ENCODE results near the gene ATP12A. TPM values are rescaled to one million over a fixed set of nuclear protein-coding genes. Genes with fewer than 3 reads are reported as not detected.
A peak's percentile ranks its signal among the peaks of the same experiment; 100 is the strongest.

The ATP12A gene
- total RNA-seq, 1 experiment from 2014 or later: 0.40 TPM

DNA sequence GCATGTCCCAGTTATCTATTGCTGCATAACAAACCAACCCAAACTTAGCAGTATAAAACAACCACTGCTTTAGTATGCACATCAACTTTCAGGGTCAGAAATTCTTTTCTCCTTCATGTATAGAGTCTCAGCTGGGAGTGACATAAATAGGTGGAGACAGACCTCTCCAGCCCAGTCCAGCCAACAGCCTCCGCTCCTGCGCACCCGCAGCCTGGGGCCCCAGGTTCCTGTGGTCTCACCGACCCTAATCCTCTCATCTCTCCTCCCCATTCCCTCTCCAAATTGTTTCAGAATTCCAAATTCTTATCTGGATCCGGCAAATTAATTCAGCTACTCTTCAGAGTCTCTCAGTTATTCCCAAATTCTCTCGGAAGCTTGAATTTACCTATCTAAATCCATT is 522 bp upstream of the ATP12A start:
- peak overlapping the region; percentile 66 for H3K4me3 Mint-ChIP-seq (ENCODE audit: low read depth, unreplicated experiment)
- H3K9me3 Mint-ChIP-seq (ENCODE audit: low read depth, unreplicated experiment): no peaks in the 10 kb centered on the region
- peaks cover 10% of the 10 kb centered on the region for H3K36me3 Mint-ChIP-seq (ENCODE audit: insufficient read depth, unreplicated experiment)
- BruUV-seq (replicated peaks): no TSS peak
- no peak overlapping the region for H3K27ac Mint-ChIP-seq (ENCODE audit: unreplicated experiment)
- TF ChIP-seq, protein P1, sequence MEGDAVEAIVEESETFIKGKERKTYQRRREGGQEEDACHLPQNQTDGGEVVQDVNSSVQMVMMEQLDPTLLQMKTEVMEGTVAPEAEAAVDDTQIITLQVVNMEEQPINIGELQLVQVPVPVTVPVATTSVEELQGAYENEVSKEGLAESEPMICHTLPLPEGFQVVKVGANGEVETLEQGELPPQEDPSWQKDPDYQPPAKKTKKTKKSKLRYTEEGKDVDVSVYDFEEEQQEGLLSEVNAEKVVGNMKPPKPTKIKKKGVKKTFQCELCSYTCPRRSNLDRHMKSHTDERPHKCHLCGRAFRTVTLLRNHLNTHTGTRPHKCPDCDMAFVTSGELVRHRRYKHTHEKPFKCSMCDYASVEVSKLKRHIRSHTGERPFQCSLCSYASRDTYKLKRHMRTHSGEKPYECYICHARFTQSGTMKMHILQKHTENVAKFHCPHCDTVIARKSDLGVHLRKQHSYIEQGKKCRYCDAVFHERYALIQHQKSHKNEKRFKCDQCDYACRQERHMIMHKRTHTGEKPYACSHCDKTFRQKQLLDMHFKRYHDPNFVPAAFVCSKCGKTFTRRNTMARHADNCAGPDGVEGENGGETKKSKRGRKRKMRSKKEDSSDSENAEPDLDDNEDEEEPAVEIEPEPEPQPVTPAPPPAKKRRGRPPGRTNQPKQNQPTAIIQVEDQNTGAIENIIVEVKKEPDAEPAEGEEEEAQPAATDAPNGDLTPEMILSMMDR (IDR thresholded peaks at IDR 0.05; ENCODE audit: unreplicated experiment): no peak
- peaks cover 40% of the 10 kb centered on the region for H3K4me1 Mint-ChIP-seq (ENCODE audit: low read depth, unreplicated experiment)
- intact Hi-C loops (cut with micrococcal nuclease; ENCODE audit: unreplicated experiment): no loop called here
- DNase-seq: no peak
- peaks cover 18% of the 10 kb centered on the region for H3K27me3 Mint-ChIP-seq (ENCODE audit: unreplicated experiment)
- CTCF ChIA-PET: no interaction called here

DNA sequence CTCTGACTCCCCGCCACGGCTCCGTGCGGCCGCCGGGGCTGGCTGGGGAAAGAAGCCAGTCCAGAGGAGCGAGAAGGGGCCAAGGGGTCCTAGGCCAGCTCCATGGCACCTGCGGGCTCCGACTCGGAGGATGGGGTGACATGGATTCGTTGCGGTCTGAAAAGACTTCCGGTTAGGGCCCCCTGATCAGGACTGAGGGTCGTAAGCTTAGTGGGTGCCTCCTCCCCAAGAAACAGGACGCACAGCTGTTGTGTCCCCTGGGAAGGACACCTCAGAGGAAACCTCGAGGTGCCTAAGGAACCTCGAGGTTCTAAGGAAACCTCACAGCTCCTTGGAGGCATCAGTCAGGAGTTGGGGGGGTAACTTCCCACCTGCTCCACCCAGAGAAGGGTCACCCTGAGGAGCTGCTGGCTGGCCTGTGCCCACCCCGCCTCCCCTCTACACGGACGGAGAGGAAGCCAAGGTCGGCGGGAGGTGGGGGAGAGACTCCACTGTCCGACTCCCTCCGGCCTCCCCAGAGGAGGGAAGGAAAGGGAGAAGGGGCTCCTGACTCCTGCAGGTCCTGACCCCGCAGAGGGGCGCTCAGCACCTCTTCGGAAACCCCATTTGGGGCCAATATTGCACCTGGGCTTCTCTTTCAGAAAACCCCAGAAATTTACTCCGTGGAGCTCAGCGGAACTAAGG is 855 bp downstream of the ATP12A start:
- peak overlapping the region; percentile 66 for H3K4me3 Mint-ChIP-seq (ENCODE audit: low read depth, unreplicated experiment)
- peaks cover 18% of the 10 kb centered on the region for H3K27me3 Mint-ChIP-seq (ENCODE audit: unreplicated experiment)
- intact Hi-C loops (cut with micrococcal nuclease; ENCODE audit: unreplicated experiment): no loop called here
- peaks cover 10% of the 10 kb centered on the region for H3K36me3 Mint-ChIP-seq (ENCODE audit: insufficient read depth, unreplicated experiment)
- H3K4me1 Mint-ChIP-seq (ENCODE audit: low read depth, unreplicated experiment): peaks cover 40% of the 10 kb centered on the region
- no peak overlapping the region for H3K27ac Mint-ChIP-seq (ENCODE audit: unreplicated experiment)
- no TSS peak for BruUV-seq (replicated peaks)
- CTCF ChIA-PET: no interaction called here
- TF ChIP-seq, protein P1 (IDR thresholded peaks at IDR 0.05; ENCODE audit: unreplicated experiment): no peak
- DNase-seq: no peak
- no peaks in the 10 kb centered on the region for H3K9me3 Mint-ChIP-seq (ENCODE audit: low read depth, unreplicated experiment)

DNA sequence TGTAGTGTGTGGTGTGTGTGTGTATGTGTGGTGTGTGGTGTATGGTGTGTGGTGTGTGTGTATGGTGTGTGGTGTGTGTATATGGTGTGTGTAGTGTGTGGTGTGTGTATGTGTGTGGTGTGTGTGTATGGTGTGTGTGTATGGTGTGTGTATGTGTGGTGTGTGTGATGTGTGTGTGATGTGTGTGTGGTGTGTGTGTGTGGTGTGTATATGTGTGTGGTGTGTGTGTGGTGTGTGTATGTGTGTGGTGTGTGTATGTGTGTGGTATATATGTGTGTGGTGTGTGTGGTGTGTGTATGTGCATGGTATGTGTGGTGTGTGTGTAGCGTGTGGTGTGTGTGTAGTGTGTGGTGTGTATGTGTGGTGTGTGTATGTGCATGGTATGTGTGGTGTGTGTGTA is 1.7 kb downstream of the ATP12A start:
- TF ChIP-seq, protein P1 (IDR thresholded peaks at IDR 0.05; ENCODE audit: unreplicated experiment): no peak
- Mint-ChIP-seq H3K9me3 (ENCODE audit: low read depth, unreplicated experiment) (no peaks in the 10 kb centered on the region), H3K27me3 (ENCODE audit: unreplicated experiment) (peaks cover 18% of the 10 kb centered on the region), H3K27ac (ENCODE audit: unreplicated experiment) (no peak overlapping the region), H3K36me3 (ENCODE audit: insufficient read depth, unreplicated experiment) (peaks cover 10% of the 10 kb centered on the region), H3K4me3 (ENCODE audit: low read depth, unreplicated experiment) (peak overlapping the region; percentile 38), H3K4me1 (ENCODE audit: low read depth, unreplicated experiment) (peaks cover 40% of the 10 kb centered on the region)
- DNase-seq: no peak
- no TSS peak for BruUV-seq (replicated peaks)
- CTCF ChIA-PET: no interaction called here
- intact Hi-C loops (cut with micrococcal nuclease; ENCODE audit: unreplicated experiment): no loop called here

DNA sequence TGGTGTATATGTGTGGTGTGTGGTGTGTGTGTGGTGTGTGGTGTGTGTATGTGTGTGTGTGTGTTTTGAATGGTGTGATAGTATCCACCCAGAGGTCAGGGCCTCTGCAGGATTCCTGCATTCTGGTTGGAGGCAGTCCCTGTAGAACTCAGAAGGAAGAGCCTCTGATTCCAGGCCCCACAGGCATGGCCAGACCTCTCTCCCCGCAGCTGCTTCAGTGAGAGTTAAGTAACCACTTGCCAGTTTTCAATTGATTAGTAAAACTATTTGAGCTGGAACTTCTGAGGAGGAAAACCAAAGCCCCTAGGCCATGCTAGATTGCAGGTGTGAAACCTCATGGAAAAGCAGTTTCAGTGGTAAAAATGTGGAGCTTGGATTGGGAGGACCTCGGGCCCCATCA is 2.1 kb downstream of the ATP12A start:
- CTCF ChIA-PET: interaction anchor here (0.7 to 1.1 kb wide), 2 partner anchors 10 to 1886 kb away, joined by 4 to 6 read pairs; no protein-coding TSS in a partner anchor
- DNase-seq: no peak
- H3K27me3 Mint-ChIP-seq (ENCODE audit: unreplicated experiment): peaks cover 18% of the 10 kb centered on the region
- no TSS peak for BruUV-seq (replicated peaks)
- H3K4me1 Mint-ChIP-seq (ENCODE audit: low read depth, unreplicated experiment): peaks cover 40% of the 10 kb centered on the region
- peaks cover 10% of the 10 kb centered on the region for H3K36me3 Mint-ChIP-seq (ENCODE audit: insufficient read depth, unreplicated experiment)
- TF ChIP-seq, protein P1 (IDR thresholded peaks at IDR 0.05; ENCODE audit: unreplicated experiment): no peak
- no peaks in the 10 kb centered on the region for H3K9me3 Mint-ChIP-seq (ENCODE audit: low read depth, unreplicated experiment)
- no peak overlapping the region for H3K27ac Mint-ChIP-seq (ENCODE audit: unreplicated experiment)
- intact Hi-C loops (cut with micrococcal nuclease; ENCODE audit: unreplicated experiment): no loop called here
- peak overlapping the region; percentile 38 for H3K4me3 Mint-ChIP-seq (ENCODE audit: low read depth, unreplicated experiment)
